DND-41 (cell line): ENCODE results near the gene COL4A2.

ENCODE experiments used
- ATAC-seq: fragments of 200-7000 bp; cut with Tn5 transposase; 3 replicates; pipeline ENCODE4 v1.9.1; 2021; ENCODE audit warnings: low read depth; ENCODE audit not compliant: insufficient read depth
- DNase-seq: peaks from one replicate; pipeline ENCODE4 v3.0.0-alpha.2; 2020
- H2AFZ ChIP-seq: 2 replicates; pipeline ENCODE4 v1.6.0; 2012; ENCODE audit warnings: low read depth, low read length
- H3K27ac ChIP-seq: 2 replicates; pipeline ENCODE4 v1.5.1; 2012; ENCODE audit warnings: low read length, inconsistent platforms
- H3K27me3 ChIP-seq: fragments of 200-600 bp; sonication (generic); 2 replicates; pipeline ENCODE4 v1.6.0; 2012; ENCODE audit warnings: low read length, mild to moderate bottlenecking, inconsistent platforms; ENCODE audit not compliant: insufficient read depth, poor library complexity
- H3K36me3 ChIP-seq: 2 replicates; pipeline ENCODE4 v1.5.1; 2012; ENCODE audit warnings: low read length, inconsistent platforms; ENCODE audit not compliant: insufficient read depth
- H3K4me1 ChIP-seq: 2 replicates; pipeline ENCODE4 v1.5.1; 2012; ENCODE audit warnings: mild to moderate bottlenecking, low read length; ENCODE audit not compliant: insufficient read depth
- H3K4me2 ChIP-seq: 2 replicates; pipeline ENCODE4 v1.6.0; 2012; ENCODE audit warnings: mild to moderate bottlenecking, moderate library complexity, low read length, inconsistent platforms; ENCODE audit not compliant: insufficient read depth
- H3K4me3 ChIP-seq, 2 experiments: fragments of 200-600 bp in 1 of 2; shearing (Covaris generic) in 1 of 2; 2 replicates each; pipeline ENCODE4 v1.5.1; 2012 to 2016; ENCODE audit warnings: inconsistent platforms in 2 of 2, low read length in 2 of 2, mild to moderate bottlenecking in 2 of 2, low read depth in 1 of 2, moderate library complexity in 1 of 2
- H3K79me2 ChIP-seq: 2 replicates; pipeline ENCODE4 v1.6.0; 2012; ENCODE audit warnings: low read length, inconsistent platforms; ENCODE audit not compliant: insufficient read depth
- H3K9ac ChIP-seq: 2 replicates; pipeline ENCODE4 v1.6.0; 2012; ENCODE audit warnings: low read depth, mild to moderate bottlenecking, inconsistent platforms, low read length, moderate library complexity
- H3K9me3 ChIP-seq: 2 replicates; pipeline ENCODE4 v1.5.1; 2012; ENCODE audit warnings: low read length, moderate library complexity, mild to moderate bottlenecking, inconsistent platforms; ENCODE audit not compliant: insufficient read depth, severe bottlenecking
- H4K20me1 ChIP-seq: 2 replicates; pipeline ENCODE4 v1.6.0; 2012; ENCODE audit warnings: low read length; ENCODE audit not compliant: insufficient read depth
- CTCF ChIP-seq: IDR thresholded peaks from 2 replicates; pipeline ENCODE4 v1.5.1; 2012; ENCODE audit warnings: borderline replicate concordance, low read length, moderate library complexity, mild to moderate bottlenecking; ENCODE audit not compliant: poor library complexity, severe bottlenecking; ENCODE audit errors: extremely low read depth
- EZH2 ChIP-seq: IDR thresholded peaks from 3 replicates; pipeline ENCODE4 v1.6.1; 2012; ENCODE audit warnings: borderline replicate concordance, low read depth, mild to moderate bottlenecking, moderate library complexity, low read length, inconsistent platforms; ENCODE audit not compliant: severe bottlenecking

The COL4A2 gene

GRCh38 chr13:110463156-110463555, 156.1 kb downstream of the COL4A2 start:
- no peak overlapping the region for H3K27ac ChIP-seq
- no peaks in the 10 kb centered on the region for H3K36me3 ChIP-seq
- H3K9ac ChIP-seq = no peak overlapping the region
- H3K79me2 ChIP-seq = no peaks in the 10 kb centered on the region
- H3K4me1 ChIP-seq = peaks cover 6% of the 10 kb centered on the region
- ATAC-seq (no peak), DNase-seq (no peak)
- TF ChIP-seq EZH2 (no peak), CTCF (no peak)
- H3K9me3 ChIP-seq = no peaks in the 10 kb centered on the region
- H3K27me3 ChIP-seq = peaks cover 14% of the 10 kb centered on the region
- no peak overlapping the region for H2AFZ ChIP-seq
- no peak overlapping the region for H3K4me3 ChIP-seq
- H3K4me2 ChIP-seq = no peak overlapping the region
- H4K20me1 ChIP-seq = peaks cover 14% of the 10 kb centered on the region; the same call in 1 of the 2 replicates

- peaks cover 6% of the 10 kb centered on the region for H3K4me1 ChIP-seq
- H3K79me2 ChIP-seq = no peaks in the 10 kb centered on the region
- H3K9ac ChIP-seq = no peak overlapping the region
- H4K20me1 ChIP-seq = peaks cover 16% of the 10 kb centered on the region; the same call in 1 of the 2 replicates
- no peak overlapping the region for H2AFZ ChIP-seq
- H3K27me3 ChIP-seq = peaks cover 12% of the 10 kb centered on the region
- ATAC-seq (no peak), DNase-seq (no peak)
- TF ChIP-seq EZH2 (no peak), CTCF (no peak)
- no peak overlapping the region for H3K4me3 ChIP-seq
- no peak overlapping the region for H3K4me2 ChIP-seq
- no peaks in the 10 kb centered on the region for H3K36me3 ChIP-seq
- no peaks in the 10 kb centered on the region for H3K9me3 ChIP-seq
- no peak overlapping the region for H3K27ac ChIP-seq
These were observed 156.9 kb downstream of the COL4A2 start for GRCh38 chr13:110463871-110464510.

- ATAC-seq = no peak
- Histone ChIP-seq H3K4me3 (no peak overlapping the region), H3K4me2 (no peak overlapping the region), H3K27me3 (peaks cover 12% of the 10 kb centered on the region), H3K27ac (no peak overlapping the region), H3K4me1 (peaks cover 6% of the 10 kb centered on the region), H3K9me3 (no peaks in the 10 kb centered on the region), H4K20me1 (peaks cover 13% of the 10 kb centered on the region; the same call in 1 of the 2 replicates), H3K36me3 (no peaks in the 10 kb centered on the region), H3K79me2 (no peaks in the 10 kb centered on the region), H2AFZ (no peak overlapping the region), H3K9ac (no peak overlapping the region)
- DNase-seq = no peak
- TF ChIP-seq CTCF (no peak), EZH2 (no peak)
These were observed 157.7 kb downstream of the COL4A2 start for GRCh38 chr13:110464556-110465333.
